GM21447 (cell line): ENCODE results near the gene PHF13.

Experiments
- ATAC-seq: cut with Tn5 transposase; IDR thresholded peaks from one replicate; pipeline ENCODE4 v1.9.1; 2021; ENCODE audit not compliant: unreplicated experiment

PHF13 gene

GRCh38 chr1:6601049-6601922 lies 12.2 kb upstream of the PHF13 start:
- ATAC-seq: peak; percentile 43

- peak; percentile 24 for ATAC-seq
Measured at GRCh38 chr1:6601923-6602668, 11.4 kb upstream of the PHF13 start.

- peak; percentile 42 for ATAC-seq
Measured at GRCh38 chr1:6602669-6603237, 10.8 kb upstream of the PHF13 start, which contains the start of gene KLHL21. TSS of gene KLHL21 (minus strand) at chr1:6602869. CDS start at chr1:6602817, 52 bp downstream.

- peak; percentile 8 for ATAC-seq
Measured at GRCh38 chr1:6603238-6603914, 10.2 kb upstream of the PHF13 start.

GRCh38 chr1:6603915-6604558 lies 9.5 kb upstream of the PHF13 start:
- no peak for ATAC-seq

- ATAC-seq: peak; percentile 31
Measured at GRCh38 chr1:6612641-6613360, 730 bp upstream of the PHF13 start.

GRCh38 chr1:6614019-6614928 lies 743 bp downstream of the PHF13 start:
- ATAC-seq: no peak

- no peak for ATAC-seq
Measured at GRCh38 chr1:6614929-6615785, 1.6 kb downstream of the PHF13 start.

GRCh38 chr1:6619045-6619444 lies 5.5 kb downstream of the PHF13 start:
- ATAC-seq: no peak

GRCh38 chr1:6621429-6622391 lies 8.2 kb downstream of the PHF13 start:
- ATAC-seq: no peak

GRCh38 chr1:6622396-6623152 lies 9.0 kb downstream of the PHF13 start:
- ATAC-seq: no peak

GRCh38 chr1:6623269-6623965 lies 9.9 kb downstream of the PHF13 start:
- ATAC-seq: no peak

GRCh38 chr1:6624710-6625583 lies 11.4 kb downstream of the PHF13 start, which contains the start of gene THAP3:
TSS of gene THAP3 (plus strand) at chr1:6624868. CDS start at chr1:6625219, 351 bp downstream.
- peak; percentile 79 for ATAC-seq

- no peak for ATAC-seq
Measured at GRCh38 chr1:6625584-6626149, 12.1 kb downstream of the PHF13 start.
